ENCODE measurements around the gene GRM5. TPM values are rescaled to one million over a fixed set of nuclear protein-coding genes. Genes with fewer than 3 reads are reported as not detected.

Gene GRM5
- not detected for total RNA-seq

DNA sequence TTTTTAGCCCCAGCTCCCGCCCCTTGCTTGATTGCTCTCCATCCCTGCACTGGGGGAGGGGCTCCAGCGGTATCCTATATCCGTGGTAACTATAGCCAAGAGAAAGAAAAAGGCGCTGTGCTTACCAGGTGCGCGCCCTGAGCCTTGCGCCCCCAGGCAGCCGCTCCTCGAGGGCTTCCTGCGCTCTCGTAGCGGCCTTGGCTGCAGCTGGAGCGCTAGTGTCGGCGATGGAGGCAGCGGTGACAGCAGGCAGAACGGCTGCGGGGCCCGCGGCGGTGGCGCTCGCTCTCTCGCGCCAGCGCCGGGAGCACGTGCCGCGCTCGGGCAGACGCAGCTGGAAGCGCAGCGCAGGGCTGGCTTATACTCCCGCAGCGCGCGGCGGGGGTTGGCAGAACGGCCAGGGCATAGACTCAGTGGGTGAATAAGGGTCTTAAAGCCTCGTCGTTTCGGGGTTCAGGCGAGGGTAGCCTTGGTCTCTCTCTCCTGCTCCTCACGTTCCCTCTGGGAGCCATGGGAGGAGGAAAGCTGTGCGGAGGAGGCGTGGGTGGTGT lies at the start of gene GRM5:
Gene GRM5, minus strand, starts transcription at position 332 of the 551 bp plus-strand sequence. CDS start 18,110 bp downstream, outside the sequence.

Other genes with a start within 250 kb of the GRM5 start
- gene TYR, start 111.9 kb upstream of the GRM5 start, total RNA-seq = not detected

Data from activated naive CD4-positive, alpha-beta T cell treated with anti-CD3 and anti-CD28 coated beads, Interleukin-2, amount 10 ng/mL, durations not matched to agents 5 hours and 36 hours (primary cell).